ENCODE results near the gene DHCR7.

The DHCR7 gene

DNA sequence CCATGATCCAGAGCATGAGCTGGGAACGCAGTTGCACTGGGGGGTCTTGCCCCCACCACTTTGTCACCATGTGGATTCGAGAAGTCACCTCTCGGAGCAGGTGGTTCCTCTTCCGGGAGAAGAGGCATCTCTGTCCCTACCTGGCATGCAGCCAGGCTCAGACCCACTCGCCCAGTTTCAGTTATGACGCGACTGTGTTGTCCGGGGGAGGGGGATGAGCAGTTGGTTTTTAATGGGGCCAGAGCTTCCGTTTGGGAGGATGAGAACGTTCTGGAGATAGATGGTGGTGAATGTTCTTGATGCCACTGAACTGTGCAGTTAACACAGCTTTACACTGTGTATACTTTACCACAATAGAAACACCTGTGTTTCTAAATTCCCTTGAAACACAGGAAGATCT is 41.5 kb downstream of the DHCR7 start:
- peak; percentile 38 for DNase-seq

DNA sequence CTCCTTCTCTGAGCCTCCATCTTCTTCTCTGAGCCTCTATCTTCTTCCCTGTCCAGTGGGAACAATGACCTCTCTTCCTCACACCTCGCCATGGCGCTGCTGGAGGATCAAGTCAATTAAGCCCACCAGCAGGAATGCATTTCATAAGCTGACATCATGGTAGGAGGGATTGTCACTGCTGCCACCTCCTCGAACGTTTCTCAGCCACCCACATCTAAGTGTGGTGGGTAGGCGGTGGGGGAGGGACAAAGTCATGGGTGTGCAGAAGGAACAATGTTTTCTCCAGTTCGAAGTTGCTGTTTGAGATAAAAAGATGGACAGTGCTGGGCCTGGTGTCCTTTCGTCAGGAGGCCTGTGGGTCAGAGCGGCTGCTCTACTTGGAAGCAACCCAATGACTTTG is 44.0 kb downstream of the DHCR7 start:
- no peak for DNase-seq

DNA sequence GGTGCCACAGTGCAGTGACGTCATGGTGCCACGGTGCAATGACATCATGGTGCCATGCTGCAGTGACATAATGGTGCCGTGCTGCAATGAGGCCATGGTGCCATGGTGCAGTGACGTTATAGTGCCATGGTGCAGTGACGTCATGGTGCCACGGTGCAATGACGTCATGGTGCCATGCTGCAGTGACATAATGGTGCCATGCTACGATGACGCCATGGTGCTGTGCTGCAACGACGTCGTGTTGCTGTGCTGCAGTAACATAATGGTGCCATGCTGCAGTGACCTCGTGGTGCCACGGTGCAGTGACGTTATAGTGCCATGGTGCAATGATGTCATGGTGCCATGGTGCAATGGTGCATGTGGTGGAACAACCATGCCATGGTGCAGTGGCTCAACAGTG is 45.3 kb downstream of the DHCR7 start:
- no peak for DNase-seq

DNA sequence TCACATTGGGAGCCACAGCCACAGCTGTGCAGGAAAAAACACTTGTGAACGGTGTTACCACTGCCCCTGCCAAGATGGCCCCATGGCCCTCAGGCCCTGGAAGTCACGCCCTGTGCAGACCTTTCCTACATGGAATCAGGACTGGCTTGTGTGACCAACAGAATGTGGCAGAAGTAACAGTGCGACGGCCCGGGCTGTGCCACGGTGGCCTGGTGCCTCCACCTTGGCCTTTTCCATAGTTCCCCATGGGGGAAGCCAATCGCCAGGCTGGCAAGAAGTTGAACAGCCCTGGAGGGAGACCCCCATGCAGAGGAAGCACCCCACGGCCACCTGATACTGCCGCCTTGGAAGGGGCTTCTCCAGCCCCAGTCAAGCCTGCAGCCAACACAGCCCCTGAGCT is 48.0 kb downstream of the DHCR7 start:
- DNase-seq, result no peak

DNA sequence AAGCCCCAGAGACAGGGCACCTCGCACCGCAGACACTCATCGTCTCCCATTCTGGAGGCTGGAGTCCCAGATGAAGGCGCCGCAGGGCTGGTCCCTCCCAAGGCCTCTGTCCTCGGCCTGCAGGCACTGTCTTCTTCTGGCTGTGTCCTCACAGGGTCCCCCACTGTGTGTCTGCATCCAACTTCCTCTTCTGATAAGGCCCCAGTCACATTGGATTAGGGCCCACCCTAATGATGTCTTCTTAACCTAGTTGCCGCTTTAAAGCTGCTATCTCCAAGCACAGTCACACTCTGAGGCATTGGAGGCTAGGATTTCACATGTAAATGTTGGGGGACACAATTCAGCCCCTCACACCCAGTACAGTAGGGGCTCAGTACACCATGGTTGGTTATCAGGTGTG is 48.9 kb downstream of the DHCR7 start:
- no peak for DNase-seq

DNA sequence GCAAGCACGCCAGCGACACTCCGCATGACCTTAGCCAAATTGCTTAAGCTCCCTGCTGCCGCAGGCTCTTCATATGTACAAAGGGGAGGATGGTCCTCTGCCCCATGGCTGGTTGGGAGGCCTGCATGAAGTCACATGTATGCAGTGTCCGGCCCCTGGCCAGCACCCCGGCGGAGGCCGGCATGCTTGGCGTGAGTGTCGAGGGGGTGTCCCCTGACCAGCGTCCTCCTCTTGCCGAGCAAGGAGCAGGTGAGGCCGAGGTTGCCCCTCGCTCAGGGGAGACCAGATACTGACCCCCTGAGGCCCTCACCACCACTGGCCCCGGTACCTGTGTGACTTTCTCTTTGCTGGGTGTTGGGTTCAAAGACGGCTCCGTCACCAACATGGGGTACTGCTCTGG is 50.2 kb downstream of the DHCR7 start:
- no peak for DNase-seq

DNA sequence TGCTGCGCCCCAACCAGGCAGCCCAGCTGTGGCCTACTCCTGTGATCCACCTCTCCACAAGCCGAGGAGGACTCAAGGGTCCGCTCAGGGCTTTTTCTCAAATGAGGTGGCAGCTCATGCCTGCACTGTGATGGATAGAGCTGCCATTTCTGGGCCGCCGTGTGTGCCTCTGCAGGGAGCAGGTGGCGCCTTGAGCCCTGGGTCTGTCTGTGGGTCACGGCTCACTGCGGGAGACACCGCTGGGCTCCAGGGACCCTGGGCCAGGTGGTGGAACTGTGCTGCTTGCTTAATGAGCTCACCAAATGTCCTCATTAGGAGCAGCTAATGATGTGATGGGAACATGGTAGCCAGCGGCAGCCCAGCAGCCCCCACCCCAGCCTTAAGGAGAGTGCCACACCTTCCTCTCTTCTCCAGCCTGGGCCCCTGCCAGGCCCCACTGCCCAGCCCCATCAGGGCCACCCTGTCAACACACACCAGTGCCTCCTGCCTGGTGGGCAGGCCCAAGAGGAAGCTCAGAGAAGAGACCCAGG is 50.8 kb downstream of the DHCR7 start:
- no peak for DNase-seq

DNA sequence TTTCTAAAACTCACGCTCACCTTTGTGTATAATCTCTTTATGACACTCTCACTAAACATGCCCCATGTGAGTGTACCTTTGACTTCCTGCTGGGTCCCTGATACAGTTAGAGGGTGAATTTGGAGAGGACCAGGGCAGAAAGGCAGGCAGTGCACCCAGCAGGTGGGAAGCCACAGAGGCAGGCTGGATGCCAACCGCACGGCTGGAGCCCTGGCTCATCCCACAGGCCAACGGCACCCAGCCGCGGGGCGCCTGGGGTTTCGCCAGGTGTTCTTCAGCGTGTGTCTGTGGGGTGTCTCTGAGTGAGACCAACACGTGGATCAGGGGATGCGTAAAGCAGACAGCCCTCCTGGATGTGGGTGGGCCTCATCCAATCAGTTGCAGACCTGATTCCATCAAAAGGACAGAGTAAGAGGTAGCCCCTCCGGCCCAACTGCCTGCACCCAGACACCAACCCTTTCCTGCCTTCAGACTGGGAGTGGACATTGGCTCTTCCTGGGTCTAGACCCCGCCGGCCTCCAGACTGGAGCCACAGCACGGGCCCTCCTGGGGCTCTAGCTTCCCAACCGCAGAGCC is 51.6 kb downstream of the DHCR7 start:
- DNase-seq, result peak; percentile 54

DNA sequence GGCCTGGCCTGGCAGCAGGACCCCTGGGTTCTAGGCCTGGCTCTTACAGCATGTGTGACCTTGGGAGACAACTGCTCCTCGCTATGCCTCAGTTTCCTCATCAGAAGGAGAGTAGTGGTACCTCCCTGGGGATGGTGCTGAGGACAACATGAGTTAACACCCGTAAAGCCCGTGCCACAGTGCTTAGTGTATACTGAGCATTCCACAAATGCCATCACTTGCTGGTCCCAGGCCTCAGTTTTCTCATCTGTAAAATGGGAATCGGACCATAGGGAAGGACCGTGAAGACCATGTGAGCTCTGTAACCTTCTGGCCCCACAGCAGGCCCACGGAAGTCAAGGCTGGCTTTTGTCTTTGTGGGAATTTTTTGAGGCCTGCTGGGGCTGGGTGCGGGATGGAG is 52.4 kb downstream of the DHCR7 start:
- DNase-seq, result no peak

DNA sequence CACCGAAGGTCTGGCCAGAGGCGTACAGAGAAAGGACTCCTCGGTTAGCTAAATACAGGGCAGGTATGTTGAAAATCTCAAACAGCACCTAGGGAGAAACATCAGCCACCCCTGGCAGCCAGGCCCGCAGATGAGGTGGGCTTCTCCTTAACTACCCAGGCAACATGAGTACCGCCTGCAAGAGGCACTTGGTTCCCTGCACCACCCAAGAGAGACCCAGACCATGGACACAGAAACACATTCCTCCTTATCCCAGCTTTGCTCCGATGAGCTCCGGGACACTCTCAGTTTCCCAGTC is 53.0 kb downstream of the DHCR7 start:
- no peak for DNase-seq

DNA sequence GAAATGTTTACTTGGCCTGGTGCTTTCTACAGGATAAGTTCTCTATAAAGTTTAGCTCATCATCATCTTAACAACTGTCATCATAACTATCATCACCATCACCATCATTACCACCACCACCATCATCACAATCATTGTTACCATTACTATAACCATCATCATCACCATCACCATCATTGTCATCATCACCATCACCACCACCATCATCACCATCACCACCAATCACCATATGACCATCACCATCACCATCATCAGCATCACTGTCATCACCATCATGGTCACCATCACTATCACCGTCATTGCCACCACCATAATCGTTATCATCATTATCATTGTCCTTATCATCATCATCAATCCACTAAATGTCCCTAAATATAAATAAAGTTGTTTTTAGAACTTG is 54.9 kb downstream of the DHCR7 start:
- DNase-seq, result no peak

DNA sequence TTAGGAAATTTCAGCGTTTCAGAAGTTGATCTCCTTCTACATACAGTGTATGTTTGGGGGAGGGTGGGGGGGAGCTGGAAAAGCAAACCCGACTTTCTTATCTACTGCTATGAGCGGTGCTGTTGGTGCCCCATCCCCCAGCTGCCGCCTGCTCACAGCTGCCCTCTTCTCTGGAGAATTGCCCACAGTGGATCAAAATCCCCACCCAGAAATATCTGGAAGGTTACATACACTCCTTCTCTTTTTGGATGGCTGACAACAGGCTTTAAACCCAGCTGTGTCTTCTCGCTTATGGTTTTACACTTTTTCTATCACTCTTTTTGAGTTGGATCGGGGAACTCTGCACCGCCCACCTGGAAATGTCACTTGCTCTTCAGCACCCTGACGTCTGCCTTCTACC is 56.4 kb downstream of the DHCR7 start:
- DNase-seq, result no peak

DNA sequence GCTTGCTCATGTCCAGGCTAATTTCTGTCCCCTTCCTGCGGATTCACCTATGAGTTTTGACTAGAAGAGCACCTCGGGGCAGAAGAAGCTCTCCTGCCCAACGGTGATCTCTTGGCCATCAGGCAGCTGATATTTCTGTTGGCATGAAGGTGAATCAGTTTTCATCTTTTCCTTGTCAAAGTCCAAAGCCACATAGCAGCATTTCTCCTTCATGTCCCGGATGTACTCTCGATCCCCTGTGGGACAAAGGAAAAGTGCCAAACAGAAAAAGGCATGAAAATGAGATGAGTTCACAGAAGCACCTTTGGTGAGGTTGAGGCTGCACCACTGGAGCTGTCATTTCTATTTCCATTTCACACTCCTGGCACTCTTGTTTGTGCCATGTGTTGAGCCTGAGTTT is 56.8 kb downstream of the DHCR7 start:
- no peak for DNase-seq

DNA sequence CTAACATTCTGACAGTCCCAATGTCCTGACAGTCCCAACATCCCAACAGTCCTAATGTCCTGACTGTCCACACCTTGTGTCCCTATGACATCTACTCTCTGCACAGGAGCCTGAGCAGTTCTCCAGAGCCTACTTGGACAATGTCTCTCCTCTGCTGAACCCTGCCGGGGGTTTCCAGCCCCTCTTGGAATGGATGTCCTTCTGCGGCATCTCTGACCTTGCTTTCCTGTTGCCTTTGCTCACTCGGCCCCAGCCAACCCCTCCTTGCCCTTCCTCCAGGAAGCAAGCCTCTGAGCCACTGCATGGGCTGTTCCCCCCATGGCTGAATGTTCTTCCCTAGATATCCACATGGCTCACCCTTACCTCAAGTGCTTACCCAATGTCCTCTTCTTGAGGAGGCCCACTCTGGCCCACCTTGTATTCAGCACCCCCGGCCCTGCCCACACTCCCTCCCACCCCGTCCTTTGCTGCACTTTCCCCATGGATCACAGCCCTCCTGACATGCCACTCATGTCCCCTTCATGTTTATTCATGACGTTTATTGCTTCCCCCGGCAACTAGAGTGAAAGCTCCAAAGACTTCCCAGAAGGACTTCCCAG is 59.5 kb downstream of the DHCR7 start:
- DNase-seq, result no peak

DNA sequence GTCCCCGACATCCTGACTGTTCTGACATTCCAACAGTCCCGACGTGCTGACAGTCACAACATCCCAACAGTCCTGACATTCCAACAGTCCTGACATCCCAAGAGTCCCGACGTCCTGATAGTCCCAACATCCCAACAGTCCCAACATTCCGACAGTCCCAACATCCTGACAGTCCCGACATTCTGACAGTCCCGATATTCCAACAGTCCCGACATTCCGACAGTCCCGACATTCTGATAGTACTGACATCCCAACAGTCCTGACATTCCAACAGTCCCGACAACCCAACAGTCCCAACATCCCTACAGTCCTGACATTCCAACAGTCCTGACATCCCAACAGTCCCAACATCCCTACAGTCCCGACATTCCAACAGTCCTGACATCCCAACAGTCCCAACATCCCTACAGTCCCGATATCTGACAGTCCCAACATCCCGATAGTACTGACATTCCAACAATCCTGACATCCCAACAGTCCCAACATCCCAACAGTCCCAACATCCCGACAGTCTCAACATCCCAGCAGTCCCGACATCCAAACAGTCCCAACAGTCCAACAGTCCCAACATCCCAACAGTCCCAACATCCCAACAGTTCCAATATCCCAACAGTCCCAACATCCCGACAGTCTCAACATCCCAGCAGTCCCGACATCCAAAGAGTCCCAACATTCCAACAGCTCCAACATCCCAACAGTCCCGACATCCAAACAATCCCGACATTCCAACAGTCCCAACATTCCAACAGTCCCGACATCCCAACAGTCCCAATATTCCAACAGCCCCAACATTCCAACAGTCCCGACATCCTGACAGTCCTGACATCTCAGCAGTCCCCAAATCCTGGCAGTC is 60.2 kb downstream of the DHCR7 start:
- DNase-seq, result no peak

DNA sequence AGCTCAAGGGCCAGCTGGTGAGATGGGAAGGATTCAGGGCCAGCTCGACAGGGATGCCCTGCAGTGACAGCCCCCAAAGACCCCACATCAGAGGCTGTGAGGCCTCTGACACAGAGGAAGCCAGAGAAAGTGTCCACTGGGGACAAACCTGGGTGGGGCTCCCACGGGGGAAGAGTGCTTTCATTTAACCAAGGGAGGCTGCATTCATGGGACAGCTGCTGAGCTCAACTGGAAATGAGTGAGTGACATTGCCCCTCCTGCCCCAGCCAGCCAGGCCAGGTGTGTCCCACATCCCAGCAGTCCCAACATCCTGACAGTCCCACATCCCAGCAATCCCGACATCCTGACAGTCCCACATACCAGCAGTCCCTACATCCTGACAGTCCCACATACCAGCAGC is 61.0 kb downstream of the DHCR7 start:
- no peak for DNase-seq

DNA sequence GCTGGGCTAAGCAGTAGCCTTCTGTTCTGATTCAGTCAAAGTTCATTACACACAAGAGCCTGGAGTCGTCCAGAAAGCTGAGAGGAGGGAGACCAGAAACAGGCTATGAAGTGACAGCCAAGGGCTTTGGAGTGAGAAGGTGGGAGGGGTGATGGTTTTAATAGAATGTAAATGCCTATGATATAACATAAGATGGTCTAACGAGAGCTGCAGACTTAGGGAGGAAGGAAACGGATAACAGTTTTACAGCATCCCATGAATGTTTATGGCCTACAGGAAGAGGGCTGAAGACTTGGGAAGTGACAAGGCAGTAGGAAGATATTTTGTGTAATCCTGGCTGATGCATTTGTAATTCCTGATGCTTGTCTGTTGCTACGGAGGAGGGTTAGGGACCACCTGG is 62.0 kb downstream of the DHCR7 start:
- no peak for DNase-seq

DNA sequence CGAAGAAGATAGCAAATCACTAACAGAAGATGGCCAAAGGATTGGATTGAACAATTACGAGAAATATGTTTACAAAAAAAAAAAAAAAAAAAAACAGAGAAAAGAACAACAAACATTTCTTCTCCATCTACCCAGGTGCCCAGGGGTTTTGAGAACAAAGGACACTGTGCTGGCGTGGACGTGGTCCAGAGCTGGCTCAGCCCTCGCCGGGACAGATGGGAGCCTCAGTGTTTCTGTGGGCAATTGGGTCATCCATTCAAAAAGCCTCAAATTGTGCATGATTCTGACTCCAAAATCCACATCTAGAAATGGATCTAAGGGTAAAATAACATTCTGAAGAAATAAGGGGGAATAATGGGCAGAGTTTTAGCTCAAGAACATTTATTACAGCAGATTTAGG is 63.1 kb downstream of the DHCR7 start:
- no peak for DNase-seq

DNA sequence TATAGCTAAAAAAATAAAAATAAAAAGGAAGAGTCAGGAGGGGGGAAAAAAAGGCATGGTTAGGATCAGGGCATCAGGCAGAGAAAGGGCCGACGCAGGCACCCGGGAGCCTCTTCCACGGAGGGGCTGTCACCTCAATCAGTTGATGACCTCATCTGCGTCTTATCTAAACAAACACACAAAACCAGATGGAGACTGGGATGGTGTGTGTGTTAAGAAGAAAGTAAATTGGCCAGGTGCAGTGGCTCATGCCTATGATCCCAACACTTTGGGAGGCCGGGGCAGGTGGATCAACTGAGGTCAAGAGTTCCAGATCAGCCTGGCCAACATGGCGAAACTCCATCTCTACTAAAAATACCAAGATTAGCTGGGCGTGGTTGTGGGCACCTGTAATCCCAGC is 63.6 kb downstream of the DHCR7 start:
- no peak for DNase-seq

Data from DMS153 (cell line).